Measurements from ENCODE around the gene NKG7.
"Not testable (repeated sequence)": the region's sequence is repeated elsewhere in the genome, so short reads cannot be mapped to it uniquely, and the experiment has no call there.

The NKG7 gene, protein sequence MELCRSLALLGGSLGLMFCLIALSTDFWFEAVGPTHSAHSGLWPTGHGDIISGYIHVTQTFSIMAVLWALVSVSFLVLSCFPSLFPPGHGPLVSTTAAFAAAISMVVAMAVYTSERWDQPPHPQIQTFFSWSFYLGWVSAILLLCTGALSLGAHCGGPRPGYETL

DNA sequence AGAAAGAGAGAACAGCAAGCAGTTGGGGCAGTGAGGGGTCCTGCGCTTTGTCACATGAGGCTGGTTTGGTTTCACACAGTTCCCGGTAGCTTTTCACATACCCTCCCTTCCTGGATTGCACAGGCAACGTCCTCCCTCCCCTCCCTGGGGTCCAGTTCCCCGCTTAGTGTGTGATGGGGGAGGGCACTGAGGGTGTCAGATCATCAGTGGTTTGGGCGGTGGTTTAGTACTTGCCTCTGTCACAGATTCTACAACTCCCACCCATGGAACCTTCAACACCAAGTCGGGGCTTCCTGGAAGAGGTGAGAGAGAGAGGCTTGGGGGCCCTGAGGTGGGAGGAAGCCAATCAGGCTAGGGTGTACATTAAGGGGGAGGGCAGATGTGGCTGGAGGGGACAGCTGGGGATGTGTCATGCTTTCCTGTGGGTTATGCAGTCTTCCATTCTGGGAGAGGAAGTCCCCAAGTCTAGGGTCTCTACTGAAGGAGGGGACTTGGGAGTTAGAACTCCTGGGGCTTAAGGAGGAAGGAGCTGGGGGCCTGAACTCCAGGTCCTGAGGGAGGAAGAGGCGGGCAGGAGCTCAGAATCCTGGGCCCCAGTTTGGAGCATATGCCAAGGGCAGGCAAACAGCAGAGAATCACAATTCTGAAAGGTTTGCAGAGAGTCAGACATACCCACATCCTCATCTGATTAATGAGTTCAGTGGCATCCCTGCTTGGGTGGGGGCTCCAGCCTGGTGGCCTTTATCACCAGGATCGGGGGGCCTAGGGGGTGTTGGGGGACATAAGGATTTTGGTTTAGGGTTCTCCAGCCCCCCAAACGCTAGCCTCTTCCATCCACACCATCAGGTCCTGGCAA, at the start of gene NKG7:
NKG7 (minus strand) TSS at position 6 of the 856 bp plus-strand sequence. CDS start 119 bp downstream, outside the sequence.
- no peak for DNase-seq (ENCODE audit: low read depth, low spot score)

DNA sequence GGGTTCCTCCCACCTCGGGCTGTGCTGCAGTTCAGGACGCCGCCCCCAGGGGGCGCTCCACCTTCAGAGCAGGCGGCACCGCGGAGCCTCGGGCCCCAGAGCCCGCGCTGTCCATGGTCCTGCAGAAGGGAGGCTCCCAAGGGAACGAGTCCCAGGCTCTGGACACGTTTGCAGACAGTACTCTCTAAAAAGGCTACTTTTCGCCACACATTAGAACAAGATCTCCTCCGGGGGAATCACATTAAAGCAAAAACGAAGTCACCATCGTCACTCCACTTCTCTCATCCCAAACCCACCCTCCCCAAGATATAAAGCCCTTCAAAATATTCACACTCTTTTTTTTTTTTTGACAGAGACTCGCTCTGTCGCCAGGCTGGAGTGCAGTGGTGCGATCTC, 49.6 kb upstream of the NKG7 start:
- peak; percentile 89 for DNase-seq (ENCODE audit: low read depth, low spot score)

DNA sequence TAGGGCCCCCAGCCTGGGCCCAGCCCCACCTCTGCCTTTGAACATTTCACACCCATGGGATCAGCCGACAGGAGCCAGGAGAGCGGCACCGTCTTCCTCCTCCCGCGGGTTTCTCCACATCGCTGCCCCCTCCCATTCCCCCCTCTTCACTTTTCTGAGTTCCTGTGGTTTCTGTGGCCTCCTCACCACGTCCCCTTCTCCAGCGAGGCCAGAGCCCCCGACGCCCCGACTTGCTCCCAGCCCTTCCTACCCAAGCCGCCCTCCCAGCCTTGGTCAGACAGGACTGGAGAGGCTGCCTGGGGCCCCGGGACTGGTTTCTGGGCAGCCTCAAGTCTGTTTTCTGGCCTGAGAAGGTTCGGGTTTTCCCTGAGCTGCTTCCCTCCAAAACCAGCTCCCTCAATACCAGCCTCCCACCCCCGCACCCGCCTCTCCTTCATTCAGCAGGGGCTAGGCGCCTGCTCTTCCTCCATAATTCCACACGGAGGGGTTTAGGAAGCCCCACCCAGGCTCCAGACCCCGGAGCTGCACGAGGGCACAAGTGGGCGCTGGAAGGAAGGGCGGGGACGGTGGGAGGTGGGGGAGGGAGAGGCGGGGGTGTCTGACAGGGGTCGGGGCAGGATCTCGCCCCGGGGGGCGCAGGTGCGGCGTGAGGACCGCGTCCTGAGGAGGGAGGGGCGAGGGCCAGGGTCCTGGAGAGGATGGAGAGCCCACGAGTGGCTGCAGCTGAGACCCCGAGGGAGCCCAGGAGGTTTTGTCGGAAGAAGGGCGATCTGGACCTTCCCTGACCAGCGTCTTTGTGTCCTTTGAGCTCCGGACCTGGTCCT, 49.0 kb upstream of the NKG7 start:
- DNase-seq (ENCODE audit: low read depth, low spot score) = no peak

DNA sequence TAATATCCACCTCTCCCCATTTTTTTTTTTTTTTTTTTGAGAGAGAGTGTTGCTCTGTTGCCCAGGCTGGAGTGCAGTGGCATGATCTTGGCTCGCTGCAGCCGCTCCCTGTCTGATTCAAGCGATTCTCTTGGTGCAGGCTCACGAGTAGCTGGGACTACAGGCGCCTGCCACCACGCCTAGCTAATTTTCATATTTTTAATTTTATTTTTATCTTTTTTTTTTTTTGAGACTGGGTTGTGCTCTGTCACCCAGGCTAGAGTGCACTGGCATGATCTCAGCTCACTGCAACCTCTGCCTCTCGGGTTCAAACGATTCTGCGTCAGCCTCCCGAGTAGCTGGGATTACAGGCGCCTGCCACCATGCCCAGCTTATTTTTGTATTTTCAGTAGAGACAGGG, 48.1 kb upstream of the NKG7 start:
- not testable (repeated sequence) for DNase-seq (ENCODE audit: low read depth, low spot score)

DNA sequence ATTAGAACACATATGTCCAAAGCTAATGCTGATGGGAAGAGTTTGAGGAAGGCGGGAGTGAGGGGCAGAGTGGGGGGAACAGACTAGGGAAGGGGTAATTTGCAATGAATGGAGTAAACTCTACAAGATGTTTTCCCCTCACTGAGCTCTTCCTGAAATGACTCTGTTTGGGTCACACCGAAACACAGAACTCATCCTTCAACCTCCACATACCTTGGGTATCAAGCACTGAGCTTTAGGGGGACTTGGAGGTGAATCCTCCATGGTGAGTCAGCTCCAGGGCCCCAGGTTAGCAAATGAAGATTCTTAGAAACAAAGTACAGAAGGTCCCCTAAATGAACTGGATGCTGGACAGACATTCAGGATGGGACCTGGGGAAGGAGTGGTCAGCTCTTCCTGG, 46.3 kb upstream of the NKG7 start:
- DNase-seq (ENCODE audit: low read depth, low spot score) = no peak

DNA sequence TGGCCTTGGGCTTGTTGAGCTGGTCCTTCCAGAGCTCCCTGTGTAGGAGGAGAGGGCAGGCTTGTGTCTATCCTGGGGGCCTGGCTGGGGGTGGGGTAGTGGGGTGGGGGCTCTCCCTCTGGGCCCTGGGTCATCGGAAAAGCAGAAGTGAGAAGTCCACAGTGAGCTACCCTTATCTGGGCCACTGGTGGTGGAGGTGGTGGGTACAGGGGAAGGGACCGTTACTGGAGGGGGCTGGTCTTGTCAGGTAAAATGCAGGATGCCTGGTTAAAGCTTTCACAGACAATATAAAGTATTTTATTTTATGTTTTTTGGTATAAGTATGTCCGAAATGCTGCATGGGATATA, 45.3 kb upstream of the NKG7 start:
- no peak for DNase-seq (ENCODE audit: low read depth, low spot score)

DNA sequence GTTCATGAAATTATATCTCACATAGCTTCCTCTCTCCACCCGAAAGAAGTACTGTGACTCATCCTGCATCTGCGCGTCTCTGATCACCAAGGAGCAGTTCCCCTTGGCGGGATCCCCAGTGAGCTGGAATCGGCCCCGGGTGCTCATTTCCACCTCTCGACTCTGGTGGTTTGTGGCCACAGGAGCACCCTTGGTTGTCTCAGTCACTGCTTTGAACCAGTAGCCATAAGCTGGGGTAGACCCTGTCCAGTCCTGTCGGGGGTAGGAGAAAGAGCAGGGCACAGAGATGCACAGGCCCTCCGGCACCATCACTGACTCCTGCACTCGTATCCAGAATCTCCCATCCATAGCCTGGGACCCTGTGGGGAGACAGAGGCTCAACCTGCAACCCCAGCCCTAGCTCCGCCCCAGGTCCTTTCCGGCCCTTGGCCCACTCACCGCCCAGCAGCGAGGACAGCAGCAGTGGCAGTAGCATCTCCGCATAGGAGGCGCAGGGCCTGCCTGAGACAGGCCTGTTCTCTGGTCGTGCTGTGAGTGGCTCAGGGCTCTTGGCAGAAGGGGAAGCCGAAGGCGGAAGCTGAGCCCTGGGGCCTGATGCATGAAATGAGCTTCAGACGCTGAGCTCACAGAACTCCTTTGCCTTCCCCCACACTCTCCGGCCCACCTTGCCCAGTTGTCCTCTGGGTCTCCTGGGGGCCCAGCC, 44.8 kb upstream of the NKG7 start, which contains the start of gene SIGLEC10:
SIGLEC10 (minus strand) TSS at position 536 of the 703 bp plus-strand sequence; CDS start at position 475, 61 bp downstream.
- no peak for DNase-seq (ENCODE audit: low read depth, low spot score)

DNA sequence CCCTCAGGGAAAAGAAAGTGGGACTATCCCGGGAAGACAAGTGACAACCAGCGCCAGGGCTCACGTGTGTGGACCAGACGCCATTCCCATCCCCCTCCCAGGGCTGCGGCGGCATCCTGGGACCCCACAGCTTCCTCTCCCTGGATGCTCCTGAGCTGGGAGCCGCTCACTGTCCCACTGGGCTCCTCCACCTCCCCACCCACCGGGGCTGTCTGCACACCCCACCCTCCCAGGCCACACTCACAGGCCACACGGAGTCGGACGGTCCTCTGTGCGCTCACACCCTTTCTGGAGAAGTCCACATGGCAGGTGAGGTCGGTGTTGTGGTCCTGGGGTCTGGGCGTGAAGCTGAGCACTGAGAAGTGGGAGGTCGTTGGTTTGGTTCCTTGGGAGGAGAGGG, 44.0 kb upstream of the NKG7 start:
- DNase-seq (ENCODE audit: low read depth, low spot score) = not testable (repeated sequence)

DNA sequence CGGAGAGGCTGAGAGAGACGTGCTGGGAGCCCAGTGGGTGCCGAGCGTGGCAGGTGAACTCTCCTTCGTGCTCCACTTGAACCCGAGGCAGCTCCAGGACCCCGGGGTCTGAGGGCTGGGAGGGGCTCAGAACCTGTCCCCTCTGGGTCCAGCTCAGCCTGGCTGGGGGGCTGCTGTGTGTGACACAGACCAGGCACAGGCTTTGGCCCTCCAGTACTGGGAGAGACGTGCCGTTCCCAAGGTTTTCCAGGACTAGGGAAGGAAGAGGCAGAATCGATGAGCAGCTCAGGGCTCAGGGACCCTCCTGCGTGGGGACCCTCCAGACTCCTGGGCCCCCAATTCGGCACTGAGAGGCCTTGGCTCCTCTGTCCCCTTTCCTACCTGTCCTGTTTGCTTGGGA, 42.7 kb upstream of the NKG7 start:
- no peak for DNase-seq (ENCODE audit: low read depth, low spot score)

DNA sequence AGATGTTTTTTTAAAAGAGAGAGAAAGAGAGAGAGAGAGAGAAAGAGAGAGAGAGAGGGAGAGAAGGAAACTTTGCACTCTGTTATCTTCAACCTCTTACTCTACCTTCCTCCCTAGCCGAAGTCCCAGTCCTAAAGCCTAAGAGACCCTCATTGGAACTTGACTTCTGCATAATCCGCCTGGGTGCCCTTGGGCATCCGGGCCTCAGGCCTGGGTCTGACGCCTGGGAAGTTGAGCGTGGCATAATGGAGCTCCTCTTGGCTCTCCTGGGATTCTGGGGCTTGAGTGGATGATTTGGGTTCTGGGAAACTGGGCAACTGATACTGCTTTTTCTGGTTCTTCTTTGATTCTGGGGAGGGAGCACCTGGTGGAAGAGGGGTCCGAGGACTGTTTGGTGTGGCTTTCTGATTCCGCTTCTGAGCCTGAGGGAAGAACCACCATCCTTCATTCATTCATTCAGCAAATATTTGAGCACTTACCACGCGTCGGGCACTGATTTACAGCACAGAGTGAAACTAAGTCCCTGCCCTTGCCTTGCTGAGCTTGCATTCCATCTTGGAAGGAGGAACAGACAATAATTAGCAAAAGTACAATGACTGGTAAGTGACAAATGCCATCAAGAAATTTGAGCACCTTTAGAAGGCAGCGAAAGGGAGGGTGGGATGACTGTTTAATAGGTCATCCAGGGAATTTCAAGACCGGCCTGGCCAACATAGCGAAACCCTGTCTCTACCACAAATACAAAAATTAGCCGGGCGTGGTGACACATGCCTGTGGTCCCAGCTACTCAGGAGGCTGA, 38.7 kb upstream of the NKG7 start:
- no peak for DNase-seq (ENCODE audit: low read depth, low spot score)

DNA sequence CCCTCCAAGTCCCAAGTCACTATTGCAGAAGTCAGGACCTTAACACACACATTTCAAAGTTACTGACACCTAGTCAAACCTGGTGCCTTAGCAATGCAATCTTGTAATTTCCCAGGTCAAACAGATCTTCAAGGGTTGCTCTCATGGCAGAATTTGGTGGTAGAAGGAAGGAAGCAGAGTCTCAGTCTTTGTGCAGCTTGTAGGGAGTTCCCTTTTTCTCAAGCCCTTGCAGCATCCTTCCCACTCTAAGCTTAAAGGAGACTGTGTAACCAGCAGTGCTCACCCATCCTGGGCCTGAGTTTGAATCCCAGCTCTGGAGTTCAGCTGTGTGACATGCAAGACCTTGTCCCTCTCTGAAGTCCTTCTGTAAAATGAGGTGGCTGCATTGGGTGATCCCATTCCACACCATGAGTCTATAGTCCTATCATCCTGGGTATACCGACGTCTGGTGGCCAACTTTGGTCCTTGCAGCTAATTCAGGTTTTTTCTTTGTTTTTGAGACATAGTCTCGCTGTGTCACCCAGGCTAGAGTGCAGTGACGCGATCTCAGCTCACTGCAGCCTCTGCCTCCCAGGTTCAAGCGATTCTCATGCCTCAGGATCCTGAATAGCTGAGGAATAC, 35.2 kb upstream of the NKG7 start:
- DNase-seq (ENCODE audit: low read depth, low spot score) = peak; percentile 18

DNA sequence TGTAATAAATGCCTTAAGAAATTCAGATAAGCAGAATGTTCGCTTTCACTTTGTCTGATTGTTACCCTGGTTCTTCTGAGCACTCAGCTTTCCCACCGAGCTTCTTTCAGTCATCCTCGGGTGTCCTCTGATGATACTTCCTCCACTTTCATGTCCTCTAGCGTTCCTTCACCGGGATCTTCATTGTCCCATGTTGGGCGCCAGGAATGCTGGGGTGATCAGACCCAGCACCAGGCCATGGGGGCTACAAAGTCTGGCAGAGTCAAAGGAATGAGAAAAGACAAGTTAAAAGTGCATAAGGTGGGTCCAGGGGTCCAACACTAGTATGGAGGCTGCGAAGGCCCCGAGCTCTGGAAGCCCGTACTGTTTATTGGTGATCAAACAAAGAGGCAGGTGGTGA, 29.7 kb upstream of the NKG7 start:
- DNase-seq (ENCODE audit: low read depth, low spot score) = no peak

DNA sequence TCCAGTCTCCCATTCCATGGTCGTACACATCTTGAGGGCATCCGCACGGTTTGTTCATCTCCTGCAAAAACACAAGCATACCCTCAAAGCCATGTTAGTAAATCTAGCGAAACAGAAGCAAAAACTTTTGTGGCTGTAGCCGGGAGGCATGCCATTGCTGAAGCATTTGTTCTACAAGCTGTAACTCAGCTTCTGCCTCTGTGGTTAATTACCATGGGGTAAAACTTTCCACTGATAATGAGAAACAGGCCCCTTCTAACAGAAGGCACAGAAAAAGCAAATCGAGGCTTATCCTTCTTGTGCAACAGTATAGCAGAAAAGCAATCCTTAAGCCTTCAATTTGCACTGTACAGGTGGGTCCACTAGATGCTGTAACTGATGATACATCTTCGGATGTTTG, 27.5 kb upstream of the NKG7 start:
- DNase-seq (ENCODE audit: low read depth, low spot score) = not testable (repeated sequence)

DNA sequence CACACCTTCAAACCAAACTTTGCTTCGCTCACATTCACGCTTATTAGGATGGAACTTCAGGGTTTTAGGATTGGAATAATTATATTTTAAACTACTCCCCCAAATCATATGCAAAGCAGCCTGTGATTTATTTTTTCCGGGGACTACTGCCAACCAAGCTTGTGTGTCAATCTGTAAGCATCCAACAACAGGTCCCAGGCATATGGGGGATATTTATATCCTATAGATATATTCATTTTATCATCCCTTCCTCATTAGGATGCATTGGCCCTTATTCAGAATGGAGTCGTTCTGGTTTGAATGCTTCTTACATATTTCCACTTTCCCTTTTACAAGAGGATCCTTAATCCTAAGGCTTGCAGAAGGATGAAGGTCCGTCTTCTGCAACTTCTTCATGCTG, 26.8 kb upstream of the NKG7 start:
- DNase-seq (ENCODE audit: low read depth, low spot score) = no peak

DNA sequence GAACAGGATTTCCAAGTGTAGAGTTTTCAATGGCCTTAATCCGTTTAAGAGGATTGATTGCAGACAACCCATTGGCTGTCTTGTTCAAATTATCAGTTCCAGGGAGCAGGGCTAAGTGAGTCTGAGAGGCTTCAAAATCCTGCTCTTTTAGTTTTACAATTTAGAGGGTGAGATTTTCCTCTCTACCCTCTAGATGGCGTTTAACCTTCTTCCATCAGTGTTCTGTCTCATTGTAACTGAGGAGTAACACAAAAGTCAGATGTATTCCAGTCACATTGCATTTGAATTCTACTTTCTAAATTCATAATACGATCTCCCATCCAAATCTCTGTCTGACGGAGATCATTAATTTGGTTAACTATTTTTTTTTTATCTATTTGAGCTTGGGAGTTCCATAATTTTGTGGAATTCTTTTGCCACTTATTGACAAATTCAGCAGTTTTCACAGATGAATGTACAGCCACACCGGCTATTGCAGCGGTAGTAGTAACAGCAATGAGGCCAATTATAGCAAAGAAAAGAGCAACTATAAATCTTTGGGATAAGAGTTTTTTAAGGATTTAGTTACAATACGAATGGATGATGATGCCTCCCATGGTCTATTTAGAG, 25.7 kb upstream of the NKG7 start:
- DNase-seq (ENCODE audit: low read depth, low spot score) = peak; percentile 13

DNA sequence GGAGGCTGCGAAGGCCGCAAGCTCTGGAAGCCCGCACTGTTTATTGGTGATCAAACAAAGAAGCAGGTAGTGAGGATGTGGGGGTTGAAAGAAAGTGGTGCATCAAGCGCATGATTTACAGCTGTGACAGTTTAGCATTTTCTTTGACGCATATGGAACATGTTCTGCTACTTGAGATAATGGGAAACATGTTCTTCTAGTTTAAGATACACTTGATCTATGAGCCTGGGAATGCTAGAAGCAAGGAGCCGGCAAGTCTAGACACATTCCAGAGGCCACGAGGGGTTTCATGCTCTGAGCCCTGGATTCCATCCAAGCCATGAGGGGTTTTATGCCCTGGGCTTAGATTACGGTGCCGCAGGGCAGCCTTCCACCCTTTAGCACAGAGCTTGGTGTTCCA, 25.0 kb upstream of the NKG7 start:
- DNase-seq (ENCODE audit: low read depth, low spot score) = not testable (repeated sequence)

DNA sequence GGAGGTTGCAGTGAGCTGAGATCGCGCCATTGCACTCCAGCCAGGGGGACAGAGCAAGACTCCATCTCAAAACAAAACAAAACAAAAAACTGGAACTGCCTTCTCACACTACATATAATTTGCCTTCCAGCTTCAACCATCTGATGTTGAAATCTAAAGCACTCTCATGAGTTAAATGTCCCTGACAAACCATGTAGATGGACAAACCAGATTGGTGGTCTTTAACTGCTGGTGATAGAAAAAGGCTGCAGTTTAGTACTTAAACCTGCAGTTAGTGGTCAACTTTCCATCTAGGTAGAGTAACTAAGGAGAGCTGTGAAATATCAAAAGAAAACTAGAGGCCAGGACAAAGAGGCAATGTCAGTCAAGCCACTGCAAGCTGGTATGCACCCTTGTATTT, 23.7 kb upstream of the NKG7 start:
- DNase-seq (ENCODE audit: low read depth, low spot score) = no peak

DNA sequence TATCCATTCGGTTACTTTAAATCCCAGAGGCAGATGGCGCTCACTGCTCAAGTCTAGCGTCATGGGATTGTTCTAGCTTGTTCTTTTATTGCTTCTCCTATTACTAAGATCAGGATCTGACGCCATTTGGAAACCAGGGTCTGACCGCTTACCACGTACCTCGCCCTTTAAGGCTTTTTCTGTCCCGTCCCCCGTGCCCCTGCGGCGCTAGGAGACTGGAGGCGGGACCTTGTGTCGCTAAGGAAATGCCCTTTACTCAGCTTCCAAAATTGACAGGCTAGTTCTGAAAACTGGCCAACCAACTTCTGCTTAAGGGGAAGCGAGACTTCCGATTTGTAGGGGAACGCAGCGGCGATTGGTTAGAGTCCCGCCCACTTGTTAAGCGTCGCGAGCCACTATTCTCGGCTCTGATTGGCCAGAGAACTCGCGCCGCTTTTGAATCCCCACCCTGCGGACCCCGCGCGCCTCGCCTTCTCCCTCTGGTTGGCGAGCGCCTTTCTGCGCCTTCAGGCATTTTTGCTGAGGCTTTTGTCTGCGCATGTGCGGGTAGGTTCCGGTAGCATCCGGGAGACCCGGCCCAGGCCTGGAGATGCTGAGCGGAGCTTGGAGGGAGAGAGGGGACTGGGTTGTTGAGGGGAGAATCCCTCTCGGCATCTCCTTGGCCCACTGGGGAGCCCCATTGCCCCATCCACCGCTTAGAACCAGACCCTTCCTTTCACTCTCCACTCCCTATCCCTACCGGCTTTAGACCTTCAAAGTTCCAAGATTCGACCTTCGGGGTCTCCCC, 21.8 kb upstream of the NKG7 start:
- peak; percentile 98 for DNase-seq (ENCODE audit: low read depth, low spot score)

DNA sequence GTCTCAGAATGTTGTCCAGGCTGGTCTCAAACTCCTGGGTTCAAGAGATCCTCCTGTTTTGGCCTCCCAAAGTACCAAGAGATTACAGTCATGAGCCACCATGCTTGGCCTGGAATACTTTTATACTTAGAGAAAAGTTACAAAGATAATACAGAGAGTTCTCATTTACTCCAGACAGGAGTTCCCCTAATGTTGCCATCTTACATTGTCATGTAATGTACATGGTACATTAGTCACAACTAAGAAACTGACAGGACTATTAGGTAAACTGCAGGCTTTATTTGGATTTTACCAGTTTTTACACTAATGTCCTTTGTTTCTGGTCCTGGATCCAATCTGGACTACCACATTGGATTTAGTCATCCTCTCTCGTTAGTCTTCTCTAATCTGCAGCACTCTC, 20.2 kb upstream of the NKG7 start:
- no peak for DNase-seq (ENCODE audit: low read depth, low spot score)

Measured in astrocyte of the hippocampus (primary cell).